Type B pancreatic cell (in vitro differentiated cells): ENCODE data around the gene RNF152. TPM values are rescaled to one million over a fixed set of nuclear protein-coding genes. Genes with fewer than 3 reads are reported as not detected.

Source experiments
- DNase-seq: peaks from one replicate; pipeline ENCODE4 v3.0.0; 2021; ENCODE audit warnings: mixed read lengths; ENCODE audit not compliant: unreplicated experiment; ENCODE audit errors: extremely low spot score
- H3K27ac Mint-ChIP-seq: 2 replicates; pipeline ENCODE4 v1.8.0; 2021; ENCODE audit warnings: mild to moderate bottlenecking, mixed read lengths
- H3K27me3 Mint-ChIP-seq: 2 replicates; pipeline ENCODE4 v1.8.0; 2021; ENCODE audit warnings: mixed read lengths
- H3K36me3 Mint-ChIP-seq: 2 replicates; pipeline ENCODE4 v1.8.0; 2021; ENCODE audit warnings: mixed read lengths
- H3K4me1 Mint-ChIP-seq: one replicate; pipeline ENCODE4 v1.8.0; 2021; ENCODE audit warnings: mixed read lengths; ENCODE audit not compliant: unreplicated experiment
- H3K4me3 Mint-ChIP-seq: 2 replicates; pipeline ENCODE4 v1.8.0; 2021; ENCODE audit warnings: mild to moderate bottlenecking, mixed read lengths
- H3K9me3 Mint-ChIP-seq: 2 replicates; pipeline ENCODE4 v1.8.0; 2021; ENCODE audit warnings: mixed read lengths
- CTCF ChIP-seq: fragments of 200-600 bp; sonication (generic); conservative IDR thresholded peaks from 2 replicates; pipeline ENCODE4 v1.5.0; 2021; ENCODE audit warnings: antibody characterized with exemption, mild to moderate bottlenecking
- total RNA-seq: library from RNA; stranded (reverse); gene quantifications from 2 replicates; pipeline ENCODE4 v1.2.1, GENCODE V29; 2021; ENCODE audit warnings: low replicate concordance

Gene RNF152
- total RNA-seq, 1 donor from 2014 or later: 23.6 TPM

GRCh38 chr18:61894751-61895524 lies 2.1 kb upstream of the RNF152 start:
- Mint-ChIP-seq H3K9me3 (peaks cover 5% of the 10 kb centered on the region), H3K36me3 (peaks cover 18% of the 10 kb centered on the region), H3K4me1 (peaks cover 27% of the 10 kb centered on the region), H3K27me3 (peaks cover 8% of the 10 kb centered on the region), H3K27ac (peak overlapping the region; percentile 74), H3K4me3 (peak overlapping the region; percentile 81)
- no peak for DNase-seq
- no peak for TF ChIP-seq CTCF

GRCh38 chr18:61893971-61894750 lies 1.4 kb upstream of the RNF152 start:
- no peak for TF ChIP-seq CTCF
- DNase-seq: peak; percentile 83
- H3K27me3 Mint-ChIP-seq: peaks cover 8% of the 10 kb centered on the region
- H3K9me3 Mint-ChIP-seq: peaks cover 5% of the 10 kb centered on the region
- peak overlapping the region; percentile 95 for H3K4me3 Mint-ChIP-seq
- H3K27ac Mint-ChIP-seq: no peak overlapping the region
- peaks cover 34% of the 10 kb centered on the region for H3K4me1 Mint-ChIP-seq
- peaks cover 26% of the 10 kb centered on the region for H3K36me3 Mint-ChIP-seq

GRCh38 chr18:61893309-61893970 lies 633 bp upstream of the RNF152 start:
- peak overlapping the region; percentile 95 for H3K4me3 Mint-ChIP-seq
- H3K27me3 Mint-ChIP-seq: peaks cover 4% of the 10 kb centered on the region
- no peaks in the 10 kb centered on the region for H3K9me3 Mint-ChIP-seq
- peak overlapping the region; percentile 66 for H3K27ac Mint-ChIP-seq
- peaks cover 28% of the 10 kb centered on the region for H3K36me3 Mint-ChIP-seq
- peaks cover 30% of the 10 kb centered on the region for H3K4me1 Mint-ChIP-seq
- TF ChIP-seq CTCF: peak; percentile 37
- peak; percentile 80 for DNase-seq

- DNase-seq: no peak
- H3K4me1 Mint-ChIP-seq: peaks cover 28% of the 10 kb centered on the region
These were observed 913 bp downstream of the RNF152 start for GRCh38 chr18:61891894-61892293.

More at GRCh38 chr18:61891894-61892293, 913 bp downstream of the RNF152 start:
- no peak for TF ChIP-seq CTCF
- H3K9me3 Mint-ChIP-seq: no peaks in the 10 kb centered on the region
- peak overlapping the region; percentile 95 for H3K4me3 Mint-ChIP-seq
- peaks cover 4% of the 10 kb centered on the region for H3K27me3 Mint-ChIP-seq
- peaks cover 38% of the 10 kb centered on the region for H3K36me3 Mint-ChIP-seq
- H3K27ac Mint-ChIP-seq: peak overlapping the region; percentile 66
